Nephron (organoid): ENCODE measurements around the gene ALOXE3.

Experiments
- H3K27ac Mint-ChIP-seq, 3 experiments: 2 replicates each; pipeline ENCODE4 v1.8.0; 2020; ENCODE audit warnings: mixed read lengths in 3 of 3, mild to moderate bottlenecking in 2 of 3, moderate library complexity in 1 of 3
- H3K27me3 Mint-ChIP-seq: 2 replicates; pipeline ENCODE4 v1.8.0; 2021; ENCODE audit warnings: low read depth, mild to moderate bottlenecking, moderate library complexity, mixed read lengths
- H3K36me3 Mint-ChIP-seq: 2 replicates; pipeline ENCODE4 v1.8.0; 2020; ENCODE audit warnings: low read depth, mixed read lengths
- H3K4me1 Mint-ChIP-seq: 2 replicates; pipeline ENCODE4 v1.8.0; 2020; ENCODE audit warnings: mixed read lengths
- H3K4me3 Mint-ChIP-seq, 3 experiments: 2 replicates each; pipeline ENCODE4 v1.8.0; 2020; ENCODE audit warnings: mild to moderate bottlenecking in 3 of 3, mixed read lengths in 3 of 3, moderate library complexity in 2 of 3
- H3K9me3 Mint-ChIP-seq: 2 replicates; pipeline ENCODE4 v1.8.0; 2020; ENCODE audit warnings: mixed read lengths
- TF ChIP-seq, protein P1 (sequence below), 3 experiments: fragments of 200-600 bp; sonication (generic); IDR thresholded peaks; one replicate each; pipeline ENCODE4 v1.5.0; 2021; ENCODE audit warnings: antibody characterized with exemption in 3 of 3; ENCODE audit not compliant: unreplicated experiment in 3 of 3

ALOXE3 gene

DNA sequence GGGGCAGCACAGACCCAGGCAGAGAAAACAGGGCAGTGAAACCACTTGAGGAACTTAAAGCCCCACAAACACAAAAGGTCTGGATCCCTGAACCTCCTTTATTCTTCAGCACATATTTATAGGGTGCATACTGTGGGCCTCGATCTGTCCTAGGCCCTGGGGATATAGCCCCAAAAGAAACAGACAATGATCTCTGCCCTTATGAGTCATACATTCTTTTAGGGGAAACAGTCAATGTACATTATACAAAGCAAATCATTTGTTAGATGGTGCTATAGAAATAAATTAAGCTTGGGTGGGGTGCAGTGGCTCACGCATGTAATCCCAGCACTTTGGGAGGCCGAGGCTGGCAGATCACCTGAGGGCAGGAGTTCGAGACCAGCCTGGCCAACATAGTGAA is 15.6 kb upstream of the ALOXE3 start:
- Mint-ChIP-seq H3K4me1 (no peaks in the 10 kb centered on the region), H3K36me3 (no peaks in the 10 kb centered on the region), H3K9me3 (no peaks in the 10 kb centered on the region), H3K4me3 (no peak overlapping the region), H3K27ac (no peak overlapping the region), H3K27me3 (peaks cover 25% of the 10 kb centered on the region)
- TF ChIP-seq, protein P1, sequence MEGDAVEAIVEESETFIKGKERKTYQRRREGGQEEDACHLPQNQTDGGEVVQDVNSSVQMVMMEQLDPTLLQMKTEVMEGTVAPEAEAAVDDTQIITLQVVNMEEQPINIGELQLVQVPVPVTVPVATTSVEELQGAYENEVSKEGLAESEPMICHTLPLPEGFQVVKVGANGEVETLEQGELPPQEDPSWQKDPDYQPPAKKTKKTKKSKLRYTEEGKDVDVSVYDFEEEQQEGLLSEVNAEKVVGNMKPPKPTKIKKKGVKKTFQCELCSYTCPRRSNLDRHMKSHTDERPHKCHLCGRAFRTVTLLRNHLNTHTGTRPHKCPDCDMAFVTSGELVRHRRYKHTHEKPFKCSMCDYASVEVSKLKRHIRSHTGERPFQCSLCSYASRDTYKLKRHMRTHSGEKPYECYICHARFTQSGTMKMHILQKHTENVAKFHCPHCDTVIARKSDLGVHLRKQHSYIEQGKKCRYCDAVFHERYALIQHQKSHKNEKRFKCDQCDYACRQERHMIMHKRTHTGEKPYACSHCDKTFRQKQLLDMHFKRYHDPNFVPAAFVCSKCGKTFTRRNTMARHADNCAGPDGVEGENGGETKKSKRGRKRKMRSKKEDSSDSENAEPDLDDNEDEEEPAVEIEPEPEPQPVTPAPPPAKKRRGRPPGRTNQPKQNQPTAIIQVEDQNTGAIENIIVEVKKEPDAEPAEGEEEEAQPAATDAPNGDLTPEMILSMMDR (IDR thresholded peaks at IDR 0.05; ENCODE audit: unreplicated experiment in 3 of 3) = no peak

DNA sequence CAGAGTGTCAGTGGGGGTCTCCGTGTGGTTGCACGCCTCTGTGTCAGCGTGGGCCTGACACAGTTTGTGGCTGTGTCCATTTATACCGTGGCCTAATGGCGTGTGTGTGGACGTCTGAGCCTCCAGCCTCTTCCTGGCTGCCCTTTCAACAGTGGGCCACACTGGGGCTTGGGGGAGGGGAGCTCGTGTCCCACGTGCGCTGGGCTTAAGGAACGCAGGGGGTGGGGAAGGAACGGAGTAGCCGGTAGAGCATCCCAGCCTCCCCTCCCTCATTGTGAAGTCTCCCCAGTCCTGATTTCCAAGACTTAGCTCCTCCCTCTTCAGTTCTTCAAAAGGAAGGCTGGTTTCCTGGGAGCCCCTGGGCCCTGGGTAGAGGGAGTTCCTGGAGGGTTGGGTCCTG is 15.1 kb upstream of the ALOXE3 start:
- Mint-ChIP-seq H3K27me3 (peaks cover 26% of the 10 kb centered on the region), H3K4me3 (no peak overlapping the region), H3K4me1 (no peaks in the 10 kb centered on the region), H3K9me3 (no peaks in the 10 kb centered on the region), H3K27ac (no peak overlapping the region), H3K36me3 (no peaks in the 10 kb centered on the region)
- TF ChIP-seq, protein P1 (IDR thresholded peaks at IDR 0.05; ENCODE audit: unreplicated experiment in 3 of 3) = no peak

DNA sequence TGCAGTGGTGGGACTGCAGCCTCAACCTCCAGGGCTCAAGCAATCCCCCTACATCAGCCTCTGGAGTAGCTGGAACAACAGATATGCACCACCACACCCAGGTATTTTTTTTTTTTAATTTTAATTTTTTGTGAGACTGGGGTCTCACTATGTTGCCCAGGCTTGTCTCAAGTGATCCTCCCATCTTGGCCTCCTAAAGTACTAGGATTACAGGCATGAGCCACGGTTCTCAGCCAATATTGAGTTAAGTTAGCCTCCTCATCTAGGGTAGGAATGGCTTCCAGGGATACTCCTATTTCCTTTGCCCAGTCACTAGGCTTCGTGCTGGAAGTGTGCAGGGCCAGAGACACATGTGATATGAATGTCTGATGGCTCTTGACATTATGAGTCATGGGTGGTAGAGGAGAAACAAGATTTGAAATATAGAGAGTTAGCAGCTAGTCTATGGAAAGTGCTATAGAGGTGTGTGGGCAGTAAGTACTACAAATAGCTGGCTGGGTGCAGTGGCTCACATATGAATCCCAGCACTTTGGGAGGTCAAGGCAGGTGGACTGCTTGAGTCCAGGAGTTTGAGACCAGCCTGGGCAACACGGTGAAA is 13.6 kb upstream of the ALOXE3 start:
- Mint-ChIP-seq H3K27ac (no peak overlapping the region), H3K4me3 (no peak overlapping the region), H3K27me3 (peaks cover 31% of the 10 kb centered on the region), H3K36me3 (no peaks in the 10 kb centered on the region), H3K4me1 (peaks cover 5% of the 10 kb centered on the region), H3K9me3 (no peaks in the 10 kb centered on the region)
- TF ChIP-seq, protein P1 (IDR thresholded peaks at IDR 0.05; ENCODE audit: unreplicated experiment in 3 of 3) = no peak

DNA sequence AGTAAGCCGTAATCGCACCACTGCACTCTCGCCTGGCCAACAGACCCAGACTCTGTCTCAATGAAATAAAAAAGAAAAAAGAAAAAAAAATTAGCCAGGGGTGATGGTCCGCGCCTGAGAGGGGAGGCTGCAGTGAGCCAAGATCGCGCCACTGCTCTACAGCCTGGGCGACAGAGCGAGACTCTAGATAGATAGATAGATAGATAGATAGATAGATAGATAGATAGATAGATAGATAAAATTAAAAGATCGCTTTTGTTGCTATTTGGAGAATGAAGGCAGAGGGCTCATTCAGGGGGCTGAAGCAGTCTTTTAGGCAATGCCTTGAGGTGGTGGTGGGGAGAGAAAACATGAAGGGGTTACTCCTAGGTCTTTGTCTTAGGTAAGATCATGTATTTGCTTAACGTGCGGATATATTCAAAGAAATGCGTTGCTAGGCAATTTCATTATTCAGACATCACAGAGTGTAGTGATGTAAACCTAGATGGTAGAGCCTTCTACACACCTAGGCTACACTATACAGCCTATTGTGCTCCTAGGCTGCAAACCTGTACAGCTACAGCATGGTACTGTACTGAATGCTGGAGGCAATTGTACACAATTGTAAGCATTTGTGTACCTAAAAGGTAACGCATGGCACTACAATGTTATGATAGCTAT is 9.9 kb upstream of the ALOXE3 start:
- Mint-ChIP-seq H3K4me3 (peak overlapping the region in 1 of 3 experiments; percentile 20), H3K4me1 (peaks cover 37% of the 10 kb centered on the region), H3K36me3 (no peaks in the 10 kb centered on the region), H3K27ac (no peak overlapping the region), H3K27me3 (peaks cover 55% of the 10 kb centered on the region), H3K9me3 (no peaks in the 10 kb centered on the region)
- TF ChIP-seq, protein P1 (IDR thresholded peaks at IDR 0.05; ENCODE audit: unreplicated experiment in 3 of 3) = no peak

DNA sequence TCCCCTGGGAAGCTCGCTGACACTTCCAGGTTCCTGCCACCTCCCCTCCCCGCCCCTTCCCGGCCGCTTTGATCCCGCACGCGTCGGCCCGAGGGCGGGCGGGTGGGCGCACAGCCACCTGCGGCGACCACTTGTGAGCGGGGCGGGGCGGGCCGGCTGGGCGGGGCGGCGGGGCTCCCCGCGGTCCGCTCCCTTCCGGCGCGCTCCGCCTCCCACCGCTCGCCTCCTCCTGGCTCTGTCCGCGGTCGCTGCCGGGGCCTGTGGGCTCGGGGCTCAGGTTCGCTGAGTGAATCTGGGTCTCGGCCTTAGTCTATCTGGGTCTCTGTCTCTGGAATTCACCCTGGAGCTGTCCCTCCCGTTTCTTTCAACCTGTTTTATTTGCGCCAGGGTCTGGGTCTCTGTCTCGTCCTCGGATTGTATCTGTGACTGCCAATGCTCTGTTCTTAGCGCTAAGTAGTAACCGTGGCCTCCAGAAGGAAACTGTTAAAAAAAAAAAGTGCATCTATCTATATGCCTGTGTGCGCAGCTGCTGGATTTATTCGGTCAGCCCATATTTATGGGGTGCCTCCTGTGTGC is 8.3 kb upstream of the ALOXE3 start:
- H3K27ac Mint-ChIP-seq = peak overlapping the region in 2 of 3 experiments; percentile 1 to 44
- H3K36me3 Mint-ChIP-seq = no peaks in the 10 kb centered on the region
- TF ChIP-seq, protein P1 (IDR thresholded peaks at IDR 0.05; ENCODE audit: unreplicated experiment in 3 of 3) = no peak
- no peaks in the 10 kb centered on the region for H3K9me3 Mint-ChIP-seq
- peaks cover 39% of the 10 kb centered on the region for H3K4me1 Mint-ChIP-seq
- H3K27me3 Mint-ChIP-seq = peaks cover 68% of the 10 kb centered on the region
- peak overlapping the region; percentile 89 to 93 (median 91) for H3K4me3 Mint-ChIP-seq
